Stomach (tissue), 9 donors: Measurements from ENCODE around the gene HOOK2. TPM values are rescaled to one million over a fixed set of nuclear protein-coding genes. Genes with fewer than 3 reads are reported as not detected.
"Not testable (repeated sequence)": the region's sequence is repeated elsewhere in the genome, so short reads cannot be mapped to it uniquely, and the experiment has no call there.

Experiments
- DNase-seq, 2 donors: peaks; one replicate each; pipeline versions ENCODE4 v3.0.0 to v3.0.0-alpha.2; 2013 to 2019
- H3K27ac ChIP-seq, 5 donors: fragments of 200-600 bp in 4 of 5; sonication (generic) in 4 of 5; one replicate each; pipeline ENCODE4 v1.5.1; 2013 to 2019; ENCODE audit warnings: mild to moderate bottlenecking in 1 of 5, moderate library complexity in 1 of 5
- H3K27me3 ChIP-seq, 3 donors: fragments of 200-600 bp; sonication (generic); one replicate each; pipeline ENCODE4 v1.5.1; 2017 to 2019; ENCODE audit warnings: mixed run types in 1 of 3
- H3K36me3 ChIP-seq, 4 donors: fragments of 200-600 bp; sonication (generic); 1 replicate in 3 of 4; 2 replicates in 1 of 4; pipeline ENCODE4 v1.5.1; 2016 to 2019
- H3K4me1 ChIP-seq, 4 donors: fragments of 200-600 bp; sonication (generic); one replicate each; pipeline ENCODE4 v1.5.1; 2016 to 2019
- H3K4me3 ChIP-seq, 4 donors: fragments of 200-600 bp; sonication (generic) in 3 of 4; one replicate each; pipeline ENCODE4 v1.5.1; 2016 to 2019; ENCODE audit warnings: mild to moderate bottlenecking in 1 of 4
- H3K9me3 ChIP-seq, 4 donors: fragments of 200-600 bp; sonication (generic); one replicate each; pipeline ENCODE4 v1.5.1; 2016 to 2019
- EP300 ChIP-seq: sonication (generic); formaldehyde crosslinking; IDR thresholded peaks from one replicate; pipeline ENCODE4 v1.6.1; 2017; ENCODE audit warnings: antibody characterized with exemption
- POLR2A ChIP-seq, 4 donors: fragments of 450-650 bp; IDR thresholded peaks; one replicate each; pipeline ENCODE4 v1.6.1; 2016; ENCODE audit warnings: antibody characterized with exemption in 4 of 4, control low read depth in 2 of 4, mild to moderate bottlenecking in 1 of 4, moderate library complexity in 1 of 4
- POLR2AphosphoS5 ChIP-seq, 3 donors: sonication (generic); formaldehyde crosslinking; IDR thresholded peaks; one replicate each; pipeline ENCODE4 v1.6.1; 2016; ENCODE audit warnings: antibody characterized with exemption in 3 of 3
- WGBS, 5 donors: extraction: QIAGEN DNeasy Blood & Tissue Kit in 3 of 5; methylation state at CpG; one replicate each; pipeline versions ENCODE4 v1.1.5 to v1.1.7; 2013 to 2018; 5-methylcytosine and 5-hydroxymethylcytosine counted together
- intact Hi-C: fragments of 100-400 bp; cut with DNase I; formaldehyde crosslinking; loops from one replicate; pipeline ENCODE4 v1.15.1; 2023; ENCODE audit warnings: low total_unique reads
- polyA plus RNA-seq, 3 donors: library from polyadenylated mRNA; stranded (reverse); fragments of 200-250 nt; gene quantifications; one replicate each; pipeline ENCODE4 v1.2.3, GENCODE V29; 2013
- total RNA-seq, 5 donors: library from RNA; depleted of rRNA; stranded (reverse); fragments of >200 nt; gene quantifications; one replicate each; pipeline versions ENCODE4 v1.1.0 to v1.2.3, GENCODE V29; 2014 to 2016
- TF ChIP-seq, protein P1 (sequence below), 7 experiments: fragments of 450-650 bp in 4 of 7; fragments of 200-600 bp in 3 of 7; sonication (generic) in 3 of 7; IDR thresholded peaks; one replicate each; pipeline ENCODE4 v1.5.1; 2016 to 2019; ENCODE audit warnings: antibody characterized with exemption in 7 of 7, control low read depth in 2 of 7, mild to moderate bottlenecking in 1 of 7
- donor health status: healthy with polysubstance abuse.
- donor health status: Bipolar disorder and iron deficiency.
- donor health status: healthy.

The HOOK2 gene
- total and polyA plus RNA-seq, 8 donors: 30.1 to 797 (median 70.4) TPM

DNA sequence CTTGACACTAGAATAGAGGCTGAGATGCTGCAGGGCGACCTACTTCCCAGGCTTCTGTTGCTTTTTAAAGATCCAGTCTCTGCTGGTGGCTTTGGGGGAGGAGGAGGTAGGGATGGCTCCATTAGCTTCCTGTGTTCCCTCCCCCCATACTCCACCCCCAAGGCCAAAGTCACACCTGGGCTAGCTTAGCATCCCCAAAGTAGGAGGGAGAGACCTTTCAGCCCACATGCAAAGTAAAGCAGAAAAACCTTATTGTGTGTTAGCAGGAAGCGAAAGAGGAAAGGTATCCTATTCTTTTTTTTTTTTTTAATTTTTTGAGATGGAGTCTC, 48.4 kb downstream of the HOOK2 start:
- Histone ChIP-seq H3K4me1 (peaks cover 14 to 41% (median 26%) of the 10 kb centered on the region in 4 donors), H3K4me3 (no peak overlapping the region), H3K36me3 (peaks cover 23 to 44% (median 43%) of the 10 kb centered on the region in 4 donors), H3K27me3 (no peaks in the 10 kb centered on the region), H3K9me3 (no peaks in the 10 kb centered on the region), H3K27ac (no peak overlapping the region)
- DNase-seq: no peak
- WGBS, 5 donors: 84 to 96% (median 93%) methylated on average over 2 of the region's 2 CpGs
- TF ChIP-seq POLR2A (IDR thresholded peaks at IDR 0.05): no peak
- TF ChIP-seq, protein P1, sequence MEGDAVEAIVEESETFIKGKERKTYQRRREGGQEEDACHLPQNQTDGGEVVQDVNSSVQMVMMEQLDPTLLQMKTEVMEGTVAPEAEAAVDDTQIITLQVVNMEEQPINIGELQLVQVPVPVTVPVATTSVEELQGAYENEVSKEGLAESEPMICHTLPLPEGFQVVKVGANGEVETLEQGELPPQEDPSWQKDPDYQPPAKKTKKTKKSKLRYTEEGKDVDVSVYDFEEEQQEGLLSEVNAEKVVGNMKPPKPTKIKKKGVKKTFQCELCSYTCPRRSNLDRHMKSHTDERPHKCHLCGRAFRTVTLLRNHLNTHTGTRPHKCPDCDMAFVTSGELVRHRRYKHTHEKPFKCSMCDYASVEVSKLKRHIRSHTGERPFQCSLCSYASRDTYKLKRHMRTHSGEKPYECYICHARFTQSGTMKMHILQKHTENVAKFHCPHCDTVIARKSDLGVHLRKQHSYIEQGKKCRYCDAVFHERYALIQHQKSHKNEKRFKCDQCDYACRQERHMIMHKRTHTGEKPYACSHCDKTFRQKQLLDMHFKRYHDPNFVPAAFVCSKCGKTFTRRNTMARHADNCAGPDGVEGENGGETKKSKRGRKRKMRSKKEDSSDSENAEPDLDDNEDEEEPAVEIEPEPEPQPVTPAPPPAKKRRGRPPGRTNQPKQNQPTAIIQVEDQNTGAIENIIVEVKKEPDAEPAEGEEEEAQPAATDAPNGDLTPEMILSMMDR (IDR thresholded peaks at IDR 0.05): no peak
- TF ChIP-seq EP300: no peak
- no peak for TF ChIP-seq POLR2AphosphoS5 (IDR thresholded peaks at IDR 0.05)
- intact Hi-C loops: no loop called here

DNA sequence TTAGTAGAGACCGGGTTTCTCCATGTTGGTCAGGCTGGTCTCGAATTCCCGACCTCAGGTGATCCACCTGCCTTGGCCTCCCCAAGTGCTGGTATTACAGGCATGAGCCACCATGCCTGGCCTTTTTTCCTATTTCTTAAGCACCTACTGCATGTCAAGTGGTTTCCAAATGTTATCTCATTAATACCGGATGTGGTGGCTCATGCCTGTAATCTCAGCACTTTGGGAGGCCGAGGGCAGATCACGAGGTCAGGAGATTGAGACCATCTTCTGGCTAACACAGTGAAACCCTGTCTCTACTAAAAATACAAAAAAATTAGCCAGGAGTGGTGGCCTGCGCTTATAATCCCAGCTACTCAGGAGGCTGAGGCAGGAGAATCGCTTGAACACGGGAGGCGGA, 49.7 kb downstream of the HOOK2 start:
- H3K4me1 ChIP-seq: peaks cover 17 to 39% (median 32%) of the 10 kb centered on the region in 4 donors
- WGBS, 5 donors: 80 to 93% (median 82%) methylated on average over 10 of the region's 10 CpGs
- H3K9me3 ChIP-seq, intact Hi-C loops, H3K27ac ChIP-seq, H3K27me3 ChIP-seq, DNase-seq, H3K4me3 ChIP-seq: not testable (repeated sequence)
- peaks cover 18 to 32% (median 31%) of the 10 kb centered on the region in 4 donors for H3K36me3 ChIP-seq

DNA sequence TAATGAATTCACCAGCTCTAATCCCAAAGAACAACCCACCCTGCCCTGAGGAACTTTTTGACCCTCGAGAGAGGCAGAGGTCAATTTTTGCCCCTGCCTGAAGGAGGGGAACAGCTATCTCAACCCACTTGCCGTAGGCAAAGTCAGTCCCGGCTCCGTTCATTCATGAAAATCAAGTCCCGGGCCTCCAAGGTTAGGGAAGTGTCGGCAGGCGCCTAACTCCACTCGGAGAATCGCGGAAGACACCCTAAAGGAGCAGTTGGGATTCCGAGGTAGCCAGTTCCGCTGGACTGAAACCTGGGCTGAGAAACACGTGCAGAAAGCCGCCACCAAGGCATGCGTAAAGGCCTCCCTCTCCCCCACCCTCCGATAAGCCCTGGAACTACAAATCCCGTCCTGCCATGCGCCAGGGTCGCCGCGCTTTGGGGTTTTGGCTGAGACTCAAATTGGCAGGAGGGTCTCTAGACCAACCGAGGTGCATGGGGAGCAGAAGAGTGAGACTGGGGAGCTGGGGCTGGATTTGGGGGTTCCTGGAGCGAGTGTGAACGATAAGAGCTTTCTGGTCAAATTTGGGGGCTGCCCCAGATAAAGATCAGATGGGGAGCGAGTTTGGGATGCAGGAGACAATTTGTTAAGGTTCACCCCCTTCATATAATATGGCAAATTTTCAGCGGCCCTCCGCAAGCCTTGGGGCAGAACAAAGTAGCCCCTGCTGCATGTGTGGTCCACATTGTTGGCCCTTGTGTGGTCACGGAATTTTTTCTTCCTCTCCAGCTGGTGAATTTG, 51.5 kb downstream of the HOOK2 start, which contains the start of gene TNPO2:
Gene TNPO2 (minus strand): TSS at position 292 of the 786 bp plus-strand sequence. CDS start 2,955 bp downstream, outside the sequence.
- peak within 1 kb of the TSS; percentile 77 to 97 (median 84) for H3K4me3 ChIP-seq
- peaks cover 2 to 20% (median 19%) of the 10 kb centered on the region in 4 donors for H3K36me3 ChIP-seq
- intact Hi-C loops: no loop called here
- TF ChIP-seq POLR2AphosphoS5 (IDR thresholded peaks at IDR 0.05): peak in 1 of 3 donors; percentile 57
- no peak for TF ChIP-seq POLR2A (IDR thresholded peaks at IDR 0.05)
- WGBS, 5 donors: 3 to 5% (median 3%) methylated on average over 24 to 28 of the region's 28 CpGs
- H3K9me3 ChIP-seq: no peaks in the 10 kb centered on the region
- peak; percentile 60 to 88 for DNase-seq
- peaks cover 22 to 51% (median 45%) of the 10 kb centered on the region in 4 donors for H3K4me1 ChIP-seq
- H3K27me3 ChIP-seq: no peaks in the 10 kb centered on the region
- H3K27ac ChIP-seq: peak within 1 kb of the TSS; percentile 68 to 97 (median 92)

DNA sequence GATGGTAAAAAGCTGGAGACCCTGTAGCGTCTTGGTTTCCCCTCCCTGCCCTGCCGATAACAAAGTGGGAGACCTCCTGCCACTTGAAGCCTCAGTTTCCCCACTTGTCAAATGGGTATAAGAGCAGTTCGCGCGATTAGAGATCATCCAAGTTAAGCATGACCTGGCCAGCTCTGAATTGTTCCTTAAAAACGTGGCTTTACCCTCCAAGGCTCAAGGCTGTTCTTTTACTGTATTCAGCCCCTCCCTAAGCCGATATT, 52.0 kb downstream of the HOOK2 start:
- intact Hi-C loops: no loop called here
- peaks cover 7 to 20% (median 19%) of the 10 kb centered on the region in 4 donors for H3K36me3 ChIP-seq
- peak overlapping the region; percentile 15 to 97 (median 92) for H3K27ac ChIP-seq
- TF ChIP-seq, protein P1 (IDR thresholded peaks at IDR 0.05): no peak
- TF ChIP-seq POLR2A (IDR thresholded peaks at IDR 0.05): no peak
- whole genome bisulfite sequencing, 5 donors: 0 to 3% (median 1%) methylated on average over 7 of the region's 7 CpGs
- H3K9me3 ChIP-seq: no peaks in the 10 kb centered on the region
- H3K4me3 ChIP-seq: peak overlapping the region; percentile 77 to 97 (median 84)
- no peak for DNase-seq
- H3K27me3 ChIP-seq: no peaks in the 10 kb centered on the region
- H3K4me1 ChIP-seq: peaks cover 22 to 56% (median 46%) of the 10 kb centered on the region in 4 donors

DNA sequence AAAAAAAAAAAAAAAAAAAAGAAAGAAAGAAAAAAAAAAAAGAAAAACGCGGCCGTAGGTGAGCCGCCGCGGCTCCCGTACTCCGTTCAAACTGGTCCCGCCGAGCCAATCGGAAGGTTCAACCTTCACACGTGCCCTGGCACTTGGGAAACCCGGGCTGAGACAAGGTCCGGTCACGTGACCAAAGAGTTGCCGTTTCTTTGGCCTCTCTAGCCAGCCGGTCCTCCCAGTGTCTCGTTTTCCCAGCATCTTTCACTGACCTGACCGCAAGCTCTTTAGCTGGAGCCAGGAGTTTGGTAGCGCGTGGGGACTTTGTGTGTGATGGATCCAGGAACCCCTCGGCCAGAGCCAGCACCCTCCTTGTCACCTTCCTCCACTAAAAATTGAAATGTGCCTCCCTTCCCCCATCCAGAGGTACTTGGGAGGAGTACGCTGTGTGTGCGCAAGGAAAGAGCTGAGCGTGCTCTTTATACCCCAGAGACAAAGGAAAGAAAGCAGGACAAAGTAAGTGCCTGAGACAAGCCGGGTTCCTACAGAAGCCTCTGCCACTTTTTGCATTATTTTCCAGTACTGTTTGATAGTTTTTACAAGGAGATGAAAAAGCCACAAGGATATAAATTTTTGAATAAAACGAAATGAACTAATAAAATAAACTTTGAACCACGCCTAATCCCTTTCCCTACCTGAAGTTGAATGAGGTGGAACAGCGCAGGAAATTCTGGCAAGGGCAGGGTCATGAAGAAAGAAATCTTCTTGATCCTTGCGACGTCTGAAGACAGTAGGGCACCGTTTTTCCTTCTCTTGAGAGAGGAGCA, 52.6 kb downstream of the HOOK2 start:
- Histone ChIP-seq H3K4me3 (peak overlapping the region; percentile 77 to 97 (median 84)), H3K9me3 (no peaks in the 10 kb centered on the region), H3K27ac (peak overlapping the region; percentile 92 to 97 (median 95)), H3K4me1 (peaks cover 22 to 60% (median 46%) of the 10 kb centered on the region in 4 donors), H3K36me3 (peaks cover 10 to 20% (median 19%) of the 10 kb centered on the region in 4 donors), H3K27me3 (no peaks in the 10 kb centered on the region)
- peak; percentile 97 to 99 for DNase-seq
- TF ChIP-seq EP300: no peak
- peak; percentile 67 to 90 (median 76) for TF ChIP-seq POLR2AphosphoS5 (IDR thresholded peaks at IDR 0.05)
- intact Hi-C loops: no loop called here
- 0 to 1% (median 1%) methylated on average over 24 to 32 of the region's 32 CpGs for WGBS, 5 donors
